GM23338 (cell line): ENCODE data around the gene CAPZA1. TPM values are rescaled to one million over a fixed set of nuclear protein-coding genes. Genes with fewer than 3 reads are reported as not detected.

ENCODE experiments used
- POLR2AphosphoS5 ChIP-seq: IDR thresholded peaks from 2 replicates; pipeline ENCODE4 v1.6.1; 2016; ENCODE audit warnings: antibody characterized with exemption, low read depth
- REST ChIP-seq: IDR thresholded peaks from one replicate; pipeline ENCODE4 v1.6.1; 2018; ENCODE audit warnings: antibody characterized with exemption; ENCODE audit not compliant: unreplicated experiment
- ZNF462 ChIP-seq: fragments of 250-450 bp; sonication (Bioruptor Pico); IDR thresholded peaks from 2 replicates; pipeline ENCODE4 v1.5.0; 2020; ENCODE audit warnings: mild to moderate bottlenecking, moderate library complexity
- polyA plus RNA-seq: library from polyadenylated mRNA; unstranded; fragments of >200 nt; fragmentation: Nextera tagmentation; extraction: Ambion mirVana; gene quantifications from 2 replicates; pipeline ENCODE4 v1.2.1, GENCODE V29; 2016
- total RNA-seq: library from RNA; depleted of rRNA; stranded (reverse); fragments of >200 nt; shearing (Covaris generic); gene quantifications from 2 replicates; pipeline ENCODE4 v1.2.3, GENCODE V29; 2014

Gene CAPZA1
- total and polyA plus RNA-seq, 2 experiments from 2014 or later: 147 to 182 TPM

GRCh38 chr1:112698366-112699310, 79.0 kb downstream of the CAPZA1 start (continued):
- TF ChIP-seq ZNF462 (CRISPR knock-in tag) (no peak), POLR2AphosphoS5 (no peak), REST (no peak)
